HUES6 (cell line): ENCODE results near the gene DCLK2.

ENCODE experiments used
- H3K27ac ChIP-seq: 2 replicates; pipeline ENCODE4 v1.7.0; 2013; ENCODE audit warnings: low read depth, mild to moderate bottlenecking, low read length, inconsistent platforms
- H3K27me3 ChIP-seq: 2 replicates; pipeline ENCODE4 v1.6.1; 2013; ENCODE audit warnings: low read length; ENCODE audit not compliant: control insufficient read depth, insufficient read depth
- H3K36me3 ChIP-seq: 2 replicates; pipeline ENCODE4 v1.6.1; 2013; ENCODE audit warnings: low read length; ENCODE audit not compliant: control insufficient read depth, insufficient read depth
- H3K4me1 ChIP-seq: 2 replicates; pipeline ENCODE4 v1.6.1; 2013; ENCODE audit warnings: low read length; ENCODE audit not compliant: control insufficient read depth, insufficient read depth
- H3K4me3 ChIP-seq: 2 replicates; pipeline ENCODE4 v1.5.1; 2013; ENCODE audit warnings: low read depth, low read length
- H3K9ac ChIP-seq: one replicate; pipeline ENCODE4 v1.6.1; 2013; ENCODE audit warnings: mild to moderate bottlenecking, low read length
- H3K9me3 ChIP-seq: 2 replicates; pipeline ENCODE4 v1.6.1; 2013; ENCODE audit warnings: low read depth, low read length; ENCODE audit not compliant: control insufficient read depth, insufficient read depth

DCLK2 gene

GRCh38 chr4:150047546-150047945 lies 30.7 kb upstream of the DCLK2 start:
- H3K27ac ChIP-seq: no peak overlapping the region
- H3K36me3 ChIP-seq: no peaks in the 10 kb centered on the region

GRCh38 chr4:150049682-150050081 lies 28.6 kb upstream of the DCLK2 start:
- Histone ChIP-seq H3K4me3 (no peak overlapping the region), H3K9ac (no peak overlapping the region), H3K4me1 (no peaks in the 10 kb centered on the region), H3K27ac (no peak overlapping the region), H3K9me3 (no peaks in the 10 kb centered on the region), H3K27me3 (no peaks in the 10 kb centered on the region), H3K36me3 (no peaks in the 10 kb centered on the region)

More at GRCh38 chr4:150047546-150047945, 30.7 kb upstream of the DCLK2 start:
- Histone ChIP-seq H3K9ac (no peak overlapping the region), H3K4me1 (no peaks in the 10 kb centered on the region), H3K4me3 (no peak overlapping the region), H3K27me3 (no peaks in the 10 kb centered on the region), H3K9me3 (no peaks in the 10 kb centered on the region)

GRCh38 chr4:150050566-150050965 lies 27.7 kb upstream of the DCLK2 start:
- no peak overlapping the region for H3K9ac ChIP-seq
- H3K4me1 ChIP-seq: no peaks in the 10 kb centered on the region
- no peaks in the 10 kb centered on the region for H3K36me3 ChIP-seq
- no peaks in the 10 kb centered on the region for H3K9me3 ChIP-seq
- no peak overlapping the region for H3K27ac ChIP-seq
- no peak overlapping the region for H3K4me3 ChIP-seq
- no peaks in the 10 kb centered on the region for H3K27me3 ChIP-seq

GRCh38 chr4:150051111-150051510 lies 27.1 kb upstream of the DCLK2 start:
- Histone ChIP-seq H3K27ac (no peak overlapping the region), H3K4me1 (no peaks in the 10 kb centered on the region), H3K36me3 (no peaks in the 10 kb centered on the region), H3K9me3 (no peaks in the 10 kb centered on the region), H3K9ac (no peak overlapping the region), H3K4me3 (no peak overlapping the region), H3K27me3 (no peaks in the 10 kb centered on the region)

GRCh38 chr4:150055467-150055866 lies 22.8 kb upstream of the DCLK2 start:
- Histone ChIP-seq H3K9ac (no peak overlapping the region), H3K27me3 (no peaks in the 10 kb centered on the region), H3K27ac (no peak overlapping the region), H3K36me3 (no peaks in the 10 kb centered on the region), H3K4me1 (no peaks in the 10 kb centered on the region), H3K4me3 (no peak overlapping the region), H3K9me3 (no peaks in the 10 kb centered on the region)

DNA sequence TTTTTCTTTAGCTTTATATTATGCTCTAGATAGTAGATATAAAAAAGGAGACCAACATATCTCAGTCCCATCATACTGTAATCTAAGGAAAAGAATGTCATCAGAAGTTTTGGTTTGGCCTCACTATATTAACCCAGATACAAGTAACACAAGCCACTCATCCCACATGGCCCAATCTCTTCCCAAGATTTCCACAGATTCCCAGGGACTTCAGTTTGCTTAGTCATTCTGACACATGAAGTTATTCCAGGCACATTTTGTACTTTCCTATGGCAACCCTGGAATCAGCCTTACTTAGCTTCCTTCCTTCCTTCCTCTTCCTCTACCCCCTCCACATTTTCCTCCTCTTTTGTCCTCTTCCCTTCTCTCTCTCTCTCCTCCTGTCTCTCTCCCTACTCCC lies 21.7 kb upstream of the DCLK2 start:
- H3K36me3 ChIP-seq: no peaks in the 10 kb centered on the region
- no peaks in the 10 kb centered on the region for H3K4me1 ChIP-seq
- no peaks in the 10 kb centered on the region for H3K27me3 ChIP-seq
- no peak overlapping the region for H3K27ac ChIP-seq
- H3K9me3 ChIP-seq: no peaks in the 10 kb centered on the region
- no peak overlapping the region for H3K4me3 ChIP-seq
- no peak overlapping the region for H3K9ac ChIP-seq

GRCh38 chr4:150061086-150061776 lies 17.0 kb upstream of the DCLK2 start:
- no peak overlapping the region for H3K9ac ChIP-seq

GRCh38 chr4:150063128-150063527 lies 15.1 kb upstream of the DCLK2 start:
- Histone ChIP-seq H3K4me3 (no peak overlapping the region), H3K27me3 (no peaks in the 10 kb centered on the region), H3K4me1 (no peaks in the 10 kb centered on the region), H3K9me3 (no peaks in the 10 kb centered on the region), H3K36me3 (no peaks in the 10 kb centered on the region), H3K27ac (no peak overlapping the region), H3K9ac (no peak overlapping the region)

More at GRCh38 chr4:150061086-150061776, 17.0 kb upstream of the DCLK2 start:
- Histone ChIP-seq H3K4me3 (no peak overlapping the region), H3K27ac (no peak overlapping the region), H3K9me3 (no peaks in the 10 kb centered on the region), H3K27me3 (no peaks in the 10 kb centered on the region), H3K36me3 (no peaks in the 10 kb centered on the region), H3K4me1 (no peaks in the 10 kb centered on the region)

DNA sequence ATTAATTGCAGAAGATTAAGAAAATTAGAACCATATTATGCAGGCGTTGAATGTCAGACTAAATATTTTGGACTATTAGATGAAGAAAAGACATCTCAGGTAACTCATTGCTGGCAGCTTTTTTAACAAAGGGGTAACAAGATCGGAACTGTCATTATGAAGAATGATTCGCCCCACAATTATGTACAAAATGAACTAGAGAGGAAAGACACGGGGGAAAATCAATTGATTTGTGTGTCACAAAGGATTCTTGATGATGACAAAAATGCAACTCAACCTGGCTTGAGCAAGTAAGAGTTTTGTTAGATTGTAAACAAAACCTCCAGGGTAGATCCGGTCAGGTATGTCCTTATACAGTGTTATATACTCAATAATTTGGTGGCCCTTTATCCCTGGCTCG lies 12.5 kb upstream of the DCLK2 start:
- H3K4me1 ChIP-seq: no peaks in the 10 kb centered on the region

DNA sequence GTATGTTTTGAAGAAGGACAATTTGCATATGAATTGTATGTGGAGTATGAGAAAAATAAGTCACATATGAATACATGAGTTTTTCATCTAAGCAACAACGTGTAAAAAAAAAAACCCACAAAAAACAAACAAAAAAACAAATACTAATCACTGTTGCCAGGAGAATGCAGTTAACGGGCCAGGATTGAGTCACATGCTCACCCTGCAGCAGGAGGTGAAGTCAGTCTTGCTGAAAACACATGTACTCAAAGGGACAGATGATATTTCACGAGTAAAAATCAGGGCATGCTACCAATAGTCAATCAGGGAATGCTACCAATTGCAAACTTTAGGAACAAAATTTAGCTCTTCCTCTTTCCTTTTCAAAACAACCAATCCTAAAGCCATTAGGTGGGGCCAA lies 10.4 kb upstream of the DCLK2 start:
- H3K27ac ChIP-seq: no peak overlapping the region
- no peak overlapping the region for H3K4me3 ChIP-seq
- no peaks in the 10 kb centered on the region for H3K27me3 ChIP-seq
- H3K36me3 ChIP-seq: no peaks in the 10 kb centered on the region
- H3K4me1 ChIP-seq: no peaks in the 10 kb centered on the region
- no peaks in the 10 kb centered on the region for H3K9me3 ChIP-seq
- H3K9ac ChIP-seq: no peak overlapping the region

More for the DNA sequence above, 12.5 kb upstream of the DCLK2 start:
- Histone ChIP-seq H3K27me3 (no peaks in the 10 kb centered on the region), H3K4me3 (no peak overlapping the region), H3K27ac (no peak overlapping the region), H3K9ac (no peak overlapping the region), H3K36me3 (no peaks in the 10 kb centered on the region), H3K9me3 (no peaks in the 10 kb centered on the region)

GRCh38 chr4:150068300-150068960 lies 9.8 kb upstream of the DCLK2 start:
- no peaks in the 10 kb centered on the region for H3K36me3 ChIP-seq
- H3K27ac ChIP-seq: no peak overlapping the region
- no peaks in the 10 kb centered on the region for H3K4me1 ChIP-seq
- no peak overlapping the region for H3K9ac ChIP-seq
- H3K4me3 ChIP-seq: no peak overlapping the region
- H3K27me3 ChIP-seq: no peaks in the 10 kb centered on the region
- H3K9me3 ChIP-seq: no peaks in the 10 kb centered on the region
